ENCODE measurements around the gene GRAMD2A.

GRAMD2A gene

DNA sequence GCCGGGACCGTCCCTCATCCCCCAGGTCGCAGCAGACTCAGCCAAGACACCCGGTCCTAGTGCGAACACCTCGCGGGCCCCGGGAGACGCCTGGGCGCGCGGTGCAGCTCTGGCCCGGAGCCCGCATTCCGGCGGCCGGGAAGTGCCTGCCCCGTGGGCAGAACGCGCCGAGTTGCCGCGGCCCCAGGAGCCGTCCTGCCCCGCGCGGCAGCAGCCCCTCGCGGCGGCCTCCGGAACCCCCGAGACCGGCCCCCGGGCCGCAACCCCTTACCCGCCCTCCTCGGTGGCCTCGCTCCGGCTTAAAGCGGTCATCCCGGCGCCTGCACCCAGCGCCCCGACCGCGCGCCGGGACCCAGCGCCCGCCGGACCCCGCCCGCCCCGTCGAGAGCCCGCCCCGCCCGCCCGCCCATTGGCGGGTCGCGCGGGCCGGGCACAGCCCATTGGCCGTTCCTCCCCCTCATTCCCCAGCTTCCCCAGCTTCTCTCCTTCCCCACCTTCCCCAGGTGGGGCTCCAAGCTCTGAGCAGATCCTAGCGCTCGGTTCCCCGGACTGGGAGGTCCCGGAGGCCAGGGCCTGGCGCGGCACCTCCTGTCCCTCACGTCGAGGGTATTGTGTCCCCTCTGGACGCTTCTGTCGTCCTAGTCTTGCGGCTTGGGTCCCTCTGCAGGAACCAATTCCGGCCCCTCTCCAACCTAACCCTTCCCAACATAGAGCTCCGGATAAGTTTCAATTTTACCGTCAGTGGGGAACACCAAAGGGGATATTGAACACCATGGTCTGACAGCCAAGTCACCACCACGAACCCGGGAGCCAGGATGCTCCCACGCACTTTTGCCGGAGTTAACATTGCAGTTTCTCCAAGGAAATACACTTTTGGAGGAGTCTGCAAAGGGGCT, at the start of gene GRAMD2A:
GRAMD2A (minus strand) TSS at position 328 of the 896 bp plus-strand sequence.
- DNase-seq = no peak

DNA sequence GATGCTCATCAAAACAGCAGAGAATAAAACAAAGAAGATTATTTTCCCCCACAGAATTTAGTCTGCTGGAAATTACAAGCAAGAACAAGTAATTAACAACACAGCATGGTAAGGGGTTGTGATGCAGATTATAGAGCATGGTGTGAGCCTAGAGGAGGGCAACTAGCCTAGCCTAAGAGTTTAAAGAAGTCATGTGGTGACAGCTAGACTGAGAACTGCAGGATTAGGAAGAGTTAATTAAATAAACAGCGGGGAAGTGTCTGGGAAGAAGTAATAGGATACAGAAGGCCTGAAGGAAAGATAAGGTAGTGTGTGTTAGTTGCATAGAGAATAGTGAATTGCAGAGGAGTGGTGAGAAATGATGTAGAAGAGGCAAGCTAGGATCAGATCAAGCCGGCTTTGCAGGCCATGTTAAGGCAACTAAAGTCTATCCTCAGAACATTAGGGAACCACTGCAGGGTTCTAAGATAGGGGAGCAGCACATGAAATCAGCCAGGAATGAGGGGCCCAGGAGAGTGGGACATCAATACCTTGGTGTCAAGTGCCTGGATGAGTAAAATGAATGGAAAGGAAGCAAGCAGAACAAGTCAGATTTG, 45.3 kb upstream of the GRAMD2A start:
- DNase-seq = no peak

DNA sequence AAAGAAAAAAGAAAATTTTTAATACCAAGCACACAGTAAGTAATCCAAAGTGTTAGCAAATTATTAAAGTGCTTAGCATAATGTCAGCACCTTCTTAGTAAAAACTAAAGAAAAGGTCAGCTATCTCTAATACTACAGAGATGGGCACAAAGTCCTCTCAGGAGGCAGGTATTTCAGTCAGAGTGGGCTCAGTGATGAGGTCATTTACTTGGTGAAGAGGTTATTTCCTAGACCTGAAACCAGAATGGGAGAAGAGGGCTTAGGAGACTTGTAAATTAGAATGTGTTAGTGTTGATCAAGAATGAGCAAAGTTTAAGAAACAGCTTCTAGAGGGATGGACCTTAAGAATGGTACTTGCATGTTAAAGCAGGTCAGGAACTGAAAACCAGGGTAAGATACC, 42.1 kb upstream of the GRAMD2A start:
- no peak for DNase-seq

DNA sequence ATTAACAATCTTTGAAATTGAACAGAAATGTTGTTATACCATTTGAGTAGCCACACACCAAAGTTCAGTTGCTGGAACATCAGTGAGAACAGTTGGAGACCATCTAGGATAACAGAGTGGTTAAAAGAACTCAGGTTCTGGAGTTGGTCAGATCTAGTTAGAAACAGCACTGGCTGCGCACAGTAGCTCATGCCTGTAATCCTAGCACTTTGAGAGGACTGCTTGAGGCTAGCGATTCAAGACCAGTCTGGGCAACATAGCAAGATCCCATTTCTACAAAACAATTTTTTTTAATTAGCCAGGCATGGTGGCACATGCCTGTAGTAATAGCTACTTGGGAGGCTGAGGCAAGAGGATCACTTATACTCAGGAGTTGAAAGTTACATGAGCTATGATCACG, 41.0 kb upstream of the GRAMD2A start:
- DNase-seq = no peak

DNA sequence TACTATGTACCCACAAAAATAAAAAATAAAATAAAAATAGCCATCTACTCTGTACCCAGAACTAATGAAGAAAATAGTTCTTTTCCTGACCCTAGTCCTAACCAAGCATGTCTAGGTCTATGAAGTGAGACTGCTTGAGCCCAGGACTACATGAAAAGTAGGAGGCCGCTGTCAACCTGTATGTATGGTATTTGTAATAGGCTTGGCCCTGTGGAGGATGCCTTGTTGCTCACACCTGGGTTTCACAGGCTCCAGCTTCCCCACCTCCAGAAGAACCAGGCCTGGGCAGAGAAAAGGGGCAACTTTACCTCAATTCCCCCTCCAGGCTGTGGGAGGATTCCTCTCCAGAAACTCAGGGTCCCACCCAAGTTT, 40.3 kb upstream of the GRAMD2A start:
- no peak for DNase-seq

DNA sequence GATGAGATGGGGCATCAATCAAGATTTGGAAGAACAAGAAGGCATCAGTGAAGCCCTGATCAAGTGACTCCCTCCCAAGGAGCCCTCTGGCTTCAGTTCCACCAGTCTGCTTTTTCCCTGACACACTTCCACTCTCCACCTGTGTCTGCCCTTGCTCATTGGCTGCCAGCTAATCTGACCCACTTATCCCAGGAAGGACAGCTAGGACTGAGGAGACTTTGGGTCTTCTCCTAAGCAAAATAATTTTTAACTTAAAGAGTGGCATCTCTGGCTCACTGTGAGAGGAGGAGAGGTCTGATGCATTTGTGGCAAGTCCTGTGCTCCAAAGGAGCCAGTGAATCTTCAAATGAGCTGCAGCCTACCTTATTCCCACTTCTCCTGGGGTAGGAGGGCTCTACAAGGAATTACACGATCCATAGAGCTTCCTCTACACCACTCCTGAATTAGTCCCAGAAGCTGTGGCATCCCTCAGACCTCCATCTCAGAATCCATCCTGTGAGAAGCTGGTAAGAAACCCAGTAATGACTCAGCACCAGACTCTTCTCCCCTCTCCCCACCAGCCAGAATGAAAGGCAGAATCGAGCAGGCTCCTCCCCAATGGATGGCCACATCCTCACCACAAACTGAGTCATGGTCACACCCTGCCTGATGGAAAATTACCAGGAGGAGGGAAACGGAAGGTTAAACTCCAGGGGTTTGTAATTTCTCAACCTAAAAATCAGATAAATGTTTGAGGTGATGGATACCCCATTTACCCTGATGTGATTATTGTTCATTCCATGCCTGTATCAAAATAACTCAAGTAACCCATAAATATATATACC, 39.7 kb upstream of the GRAMD2A start:
- peak; percentile 44 for DNase-seq

DNA sequence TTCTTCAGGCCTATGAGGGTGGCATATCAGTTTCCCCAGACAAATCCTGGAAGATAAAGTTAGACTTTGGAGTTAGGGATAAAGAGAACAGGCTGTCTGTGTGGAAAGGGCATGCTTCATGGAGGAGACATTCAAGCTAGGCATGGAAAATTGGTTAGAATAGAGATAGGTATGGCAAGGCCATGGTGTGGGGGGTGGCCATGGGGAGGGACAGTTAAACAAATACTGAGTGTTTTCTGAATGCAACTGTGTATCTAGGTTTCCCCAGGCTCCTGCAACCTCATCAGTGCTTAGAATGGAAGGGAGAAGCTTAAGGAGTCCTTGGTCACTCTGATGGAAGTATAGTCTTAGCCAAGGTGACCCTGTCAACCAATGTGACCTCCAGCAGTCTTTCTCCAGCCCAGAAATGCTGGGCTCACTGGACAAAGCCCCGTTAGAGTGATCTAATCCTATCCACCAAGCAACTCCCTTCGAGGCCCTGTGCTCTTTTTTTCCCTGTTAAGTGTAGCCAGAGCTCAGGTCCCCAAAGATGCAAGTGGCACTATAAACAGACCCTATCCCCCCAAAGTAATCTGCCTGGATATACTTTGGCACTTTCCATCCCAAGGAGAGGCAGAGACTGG, 38.9 kb upstream of the GRAMD2A start:
- DNase-seq = no peak

DNA sequence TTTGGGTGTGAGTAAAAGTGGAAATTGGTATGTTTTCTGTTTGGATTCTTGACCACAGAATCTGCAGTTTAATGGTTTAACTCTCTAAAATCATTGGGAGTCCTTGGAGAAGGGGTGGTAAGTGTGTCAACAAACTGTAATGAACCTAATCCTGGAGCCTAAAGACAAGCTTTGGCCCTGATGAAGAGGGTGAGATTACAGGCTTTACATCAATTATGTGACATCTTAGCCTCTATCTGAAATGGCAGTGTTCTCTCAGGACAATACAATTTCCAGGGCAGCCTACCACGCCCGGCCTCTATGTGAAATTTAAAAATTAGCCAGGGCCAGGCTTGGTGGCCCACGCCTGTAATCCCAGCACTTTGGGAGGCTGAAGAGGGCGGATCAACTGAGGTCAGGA, 37.7 kb upstream of the GRAMD2A start:
- DNase-seq = no peak

DNA sequence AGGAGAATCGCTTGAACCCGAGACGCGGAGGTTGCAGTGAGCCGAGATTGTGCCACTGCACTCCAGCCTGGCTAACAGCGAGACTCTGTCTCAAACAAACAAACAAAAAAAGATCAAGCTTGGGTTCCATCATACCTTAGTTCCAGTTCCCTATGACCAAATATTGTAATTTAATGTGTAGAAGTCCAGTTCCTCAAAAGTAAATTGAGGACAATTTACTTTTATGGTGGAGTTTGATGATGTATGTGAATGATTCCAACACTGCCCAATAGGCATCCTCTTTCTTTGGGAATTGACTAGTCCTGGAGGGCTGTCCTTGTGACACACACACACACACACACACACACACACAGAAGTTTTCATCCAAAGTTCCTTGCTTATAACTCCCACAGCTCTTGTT, 36.2 kb upstream of the GRAMD2A start:
- no peak for DNase-seq

DNA sequence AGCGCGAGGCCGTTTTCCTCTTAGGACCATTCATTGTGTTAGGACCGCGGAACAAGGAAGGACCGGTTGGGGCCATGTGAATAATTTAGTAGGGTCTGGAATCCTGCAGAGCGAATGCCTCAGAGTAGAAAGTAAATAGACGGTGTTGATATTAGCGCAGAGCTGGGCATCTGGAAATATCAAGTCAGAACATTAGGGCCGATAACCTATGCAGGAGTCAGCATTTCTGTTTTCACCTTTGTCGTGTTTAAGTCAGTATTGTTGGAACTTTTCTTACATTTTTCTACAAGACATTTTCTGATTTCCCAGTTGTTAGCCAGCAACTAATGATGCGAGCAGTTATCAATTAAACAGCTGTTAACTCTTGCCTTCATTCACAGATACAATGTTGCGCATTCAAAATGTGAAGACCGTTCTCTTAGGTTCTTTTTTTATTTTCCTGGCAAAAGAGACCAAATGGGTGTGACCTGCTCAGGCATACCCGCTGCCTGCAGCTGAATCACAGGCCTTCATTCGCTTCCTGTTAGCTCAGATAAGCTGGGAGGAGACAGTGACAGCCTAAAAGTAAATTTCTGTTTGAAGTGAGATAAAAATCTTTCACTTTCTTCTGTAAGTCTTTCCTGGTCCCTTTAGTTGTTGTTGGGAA, 34.4 kb upstream of the GRAMD2A start:
- peak; percentile 75 for DNase-seq

DNA sequence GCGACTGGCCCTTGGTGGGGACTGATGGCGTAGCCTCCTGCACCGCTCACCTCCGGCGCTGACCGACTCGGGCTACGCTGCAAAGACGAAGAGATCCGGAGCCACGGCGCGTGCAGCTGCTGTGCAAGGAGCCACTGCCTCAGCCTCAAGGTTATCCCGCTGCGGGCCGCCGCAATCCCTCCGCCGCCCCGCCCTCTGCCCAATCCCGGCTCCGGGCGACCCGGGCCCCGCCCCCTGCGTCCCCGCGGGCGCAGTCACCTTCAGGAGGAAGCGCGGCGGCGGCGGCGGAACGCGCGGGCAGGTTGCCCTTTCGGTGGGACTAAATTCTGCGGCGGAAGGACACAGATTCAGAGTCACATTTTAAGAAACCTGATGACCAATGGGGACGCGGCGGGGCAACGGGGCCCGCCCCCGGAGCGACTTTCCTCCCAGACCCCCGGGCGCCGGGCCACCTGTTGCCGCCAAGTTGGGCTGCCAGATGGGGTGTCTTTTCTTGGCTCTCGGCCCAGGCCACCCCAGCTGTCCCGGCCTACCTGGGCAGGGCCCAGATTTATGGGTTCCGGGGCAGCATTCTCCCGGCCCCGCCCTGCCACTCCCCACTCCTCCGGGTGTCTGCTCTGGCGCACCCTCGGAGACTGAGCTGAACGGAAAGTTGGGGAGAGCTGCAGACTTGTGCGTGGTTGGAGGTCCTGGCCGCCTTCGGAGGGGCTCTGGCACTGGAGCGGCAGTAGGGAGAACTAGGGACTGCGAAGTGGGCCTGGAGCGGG, 33.7 kb upstream of the GRAMD2A start, which contains the start of gene PKM:
PKM (minus strand) TSS at position 125 of the 767 bp plus-strand sequence. CDS start 12,093 bp downstream, outside the sequence.
- peak; percentile 94 for DNase-seq

DNA sequence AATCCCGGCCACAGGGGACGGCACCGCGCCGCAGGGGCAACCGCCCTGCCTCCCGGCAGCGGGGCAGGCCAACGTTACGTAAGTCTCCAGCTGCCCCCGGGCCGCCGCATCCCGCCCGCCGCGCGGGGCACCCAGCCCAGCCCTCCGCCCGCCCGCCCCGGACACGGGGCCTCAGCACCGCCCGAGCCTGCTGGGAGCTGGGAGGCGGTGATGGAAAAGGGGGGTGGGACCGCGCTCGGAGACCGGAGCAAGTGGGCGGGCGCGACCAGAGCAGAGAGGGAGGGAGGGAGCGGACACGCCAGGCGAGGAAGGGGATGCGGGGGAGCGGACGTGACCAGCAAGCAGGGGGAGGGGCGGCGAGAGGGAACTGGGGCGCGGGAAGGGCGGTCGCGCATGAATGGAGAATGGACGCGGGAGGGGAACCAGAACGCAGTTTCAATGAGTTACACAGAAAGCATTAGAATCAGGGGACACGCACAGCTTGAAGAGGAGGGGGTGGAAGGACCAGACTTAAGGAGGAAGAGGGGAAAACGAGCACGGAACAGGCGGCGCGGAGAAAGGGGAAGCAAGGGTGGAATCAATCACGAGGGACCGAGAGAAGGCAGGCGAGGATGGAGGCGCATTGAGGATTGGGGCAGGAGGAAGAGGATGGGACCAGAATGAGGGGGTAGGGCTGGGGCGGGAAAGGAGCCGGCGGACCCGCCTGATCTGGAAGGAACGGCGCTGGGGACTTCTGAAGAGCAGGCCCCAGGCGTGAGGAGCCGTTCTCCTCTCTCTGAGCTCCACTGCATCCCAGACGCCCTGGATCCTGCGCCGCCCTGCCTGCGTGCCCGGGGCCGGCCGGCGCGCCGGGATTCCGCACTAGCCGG, 32.8 kb upstream of the GRAMD2A start:
- peak; percentile 70 for DNase-seq

DNA sequence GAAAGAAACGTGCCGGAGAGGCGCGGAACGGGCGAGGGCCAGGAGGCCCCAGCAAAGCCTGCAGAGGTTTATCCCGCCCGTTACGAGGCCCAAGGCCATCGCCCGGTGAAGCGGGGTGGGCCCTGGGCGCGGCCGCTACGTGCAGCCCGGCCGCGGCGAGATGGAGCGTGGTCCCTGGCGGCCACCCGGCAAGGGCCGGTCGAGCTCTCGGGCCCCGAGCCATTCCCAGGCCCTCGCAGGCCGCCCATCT, 32.3 kb upstream of the GRAMD2A start:
- DNase-seq = no peak

DNA sequence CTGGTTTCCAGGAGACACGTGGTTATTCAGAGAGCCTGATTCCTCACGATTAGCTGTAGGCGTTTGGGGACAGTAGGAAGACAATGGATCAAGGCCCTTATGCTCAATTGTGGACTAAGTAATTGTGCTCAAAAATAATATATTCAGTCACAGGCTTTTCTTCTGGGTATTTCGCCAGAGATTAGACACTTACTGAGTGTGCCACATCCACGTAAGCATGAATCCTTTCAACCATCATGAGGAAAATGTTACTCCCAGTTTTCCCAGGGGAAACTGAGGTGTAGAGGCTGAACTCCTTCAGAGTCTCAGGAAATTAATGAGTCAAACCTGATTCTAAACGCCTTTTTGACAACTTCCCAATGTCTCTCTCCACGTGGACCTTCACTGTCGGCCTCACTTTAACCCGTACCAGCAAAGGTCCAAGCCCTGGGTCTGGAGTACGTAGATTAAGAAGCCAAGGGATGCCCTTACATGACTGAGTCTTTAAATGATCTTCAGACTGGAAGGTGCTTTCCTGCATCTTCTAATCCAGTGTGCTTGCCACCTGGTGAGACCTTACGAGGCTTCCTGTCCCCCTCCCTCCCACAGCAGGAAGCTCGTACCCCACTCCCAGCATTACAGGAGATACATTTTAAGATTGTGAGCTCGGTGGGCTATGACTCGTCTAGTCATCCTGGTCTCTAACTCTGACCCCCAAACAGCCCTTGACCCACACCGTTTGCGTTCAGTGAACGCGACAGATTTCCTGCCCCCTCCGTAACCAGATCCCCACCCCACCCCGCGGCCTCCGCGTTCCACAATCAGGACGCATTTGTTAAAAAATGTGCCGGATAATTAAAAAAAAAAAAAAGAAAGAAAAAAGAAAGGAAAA, 31.7 kb upstream of the GRAMD2A start:
- DNase-seq = peak; percentile 66

DNA sequence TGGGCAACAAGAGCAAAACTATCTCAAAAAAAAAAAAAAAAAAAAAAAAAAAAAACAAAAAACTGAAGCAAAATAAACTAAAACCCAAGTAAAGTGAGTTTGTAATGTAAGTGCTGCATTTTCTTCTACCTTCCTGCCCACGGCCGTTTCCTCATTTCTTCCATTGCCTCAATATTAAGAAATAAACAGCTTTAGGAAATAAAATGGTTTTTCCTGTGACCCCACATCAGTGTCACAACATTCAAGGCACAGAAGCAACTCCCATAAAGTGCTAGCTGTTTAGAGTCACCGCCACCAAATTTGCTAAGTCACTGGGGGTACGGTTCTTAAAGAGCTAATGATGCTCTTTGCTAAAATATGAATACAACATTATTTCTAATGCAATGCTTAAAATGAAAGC, 30.1 kb upstream of the GRAMD2A start:
- DNase-seq = peak; percentile 22

DNA sequence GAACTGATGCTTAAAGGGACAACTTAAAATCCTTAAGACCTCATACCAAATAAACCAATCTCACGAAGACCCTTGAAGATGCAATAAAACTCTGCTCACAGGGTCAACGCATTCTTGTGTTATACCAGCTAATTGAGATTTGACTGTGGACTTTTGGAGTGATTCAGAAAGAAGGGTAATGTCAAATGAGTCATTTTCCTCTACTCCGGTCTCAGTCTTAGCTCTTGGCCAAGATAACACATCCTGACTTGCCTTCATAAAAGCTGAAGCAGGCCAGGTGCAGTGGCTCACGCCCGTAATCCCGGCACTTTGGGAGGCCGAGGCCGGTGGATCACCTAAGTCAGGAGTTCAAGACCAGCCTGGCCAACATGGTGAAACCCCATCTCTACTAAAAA, 29.6 kb upstream of the GRAMD2A start:
- peak; percentile 31 for DNase-seq

DNA sequence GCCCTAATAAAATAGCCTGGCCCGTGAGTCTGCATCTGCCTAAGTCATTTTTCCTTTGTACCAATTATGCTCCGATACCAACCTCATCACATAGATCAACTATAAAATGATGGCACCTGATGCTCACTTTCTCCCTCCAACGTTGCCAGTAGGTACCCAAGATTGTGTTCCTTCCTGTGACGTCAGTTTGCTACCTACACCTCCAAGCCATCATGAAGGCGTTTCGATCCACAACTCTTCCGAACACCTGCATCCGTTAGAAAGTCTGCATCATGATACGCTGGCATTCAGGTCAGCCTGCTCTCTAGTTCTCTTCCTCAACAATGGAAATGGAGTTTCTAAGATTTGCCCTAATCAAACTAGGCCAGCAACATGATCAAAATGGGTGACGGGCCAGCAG, 25.7 kb upstream of the GRAMD2A start:
- no peak for DNase-seq

DNA sequence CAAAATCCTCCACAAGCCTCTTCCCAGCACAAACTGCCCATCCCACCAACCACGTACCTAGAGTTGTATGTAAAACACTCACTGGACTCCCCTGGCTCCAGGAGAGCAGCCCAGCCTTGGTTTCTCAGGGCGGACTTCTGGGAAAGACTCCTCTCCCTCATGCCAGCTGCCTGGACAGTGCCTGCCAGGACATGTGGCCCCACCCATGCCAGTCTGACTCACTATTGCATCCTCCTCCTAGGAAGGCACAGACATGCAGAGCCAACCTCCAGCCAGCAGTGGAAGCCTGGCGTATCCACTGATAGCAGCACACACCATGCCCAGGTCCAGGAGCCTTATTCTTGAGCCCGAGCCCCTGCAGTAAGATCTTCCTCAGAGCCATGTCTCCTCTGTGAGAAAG, 24.8 kb upstream of the GRAMD2A start:
- no peak for DNase-seq

DNA sequence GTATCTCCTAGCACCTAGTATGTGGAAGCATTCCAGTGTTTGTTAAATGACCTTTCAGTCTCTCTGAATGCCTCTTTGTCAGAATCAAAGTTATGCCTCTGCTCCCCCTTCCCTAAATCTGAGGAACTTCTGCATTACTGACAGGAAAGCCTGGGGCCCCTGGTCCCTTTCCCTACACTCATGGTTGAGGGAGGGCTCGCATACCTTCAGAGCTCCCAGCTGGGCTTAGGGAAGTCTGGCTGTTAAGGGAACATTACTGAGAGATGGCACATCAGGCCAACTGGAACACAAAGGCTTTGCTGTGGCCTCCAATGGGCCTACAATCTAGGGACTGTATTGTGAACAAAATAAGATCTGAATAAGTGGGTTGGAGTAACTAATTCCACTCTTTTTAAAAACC, 23.1 kb upstream of the GRAMD2A start:
- DNase-seq = no peak

DNA sequence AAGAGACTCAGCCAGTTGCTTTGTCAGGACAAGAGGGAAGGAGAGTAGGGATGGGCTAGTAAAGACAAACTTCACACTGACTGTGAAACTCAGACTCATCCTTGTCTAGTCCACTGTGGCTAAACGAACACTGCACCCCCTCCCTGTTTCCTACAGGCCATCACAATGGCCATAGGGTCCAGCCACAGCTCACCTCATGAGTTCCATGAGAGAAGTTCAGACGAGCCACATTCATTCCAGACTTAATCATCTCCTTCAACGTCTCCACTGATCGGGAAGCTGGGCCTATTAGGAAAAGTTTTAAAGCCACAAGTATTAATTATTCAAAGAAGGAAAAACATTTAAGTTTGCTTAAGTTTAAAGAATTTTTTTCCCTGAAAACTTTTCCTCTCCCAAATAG, 19.6 kb upstream of the GRAMD2A start:
- DNase-seq = no peak

Data from CD4-positive, alpha-beta T cell treated with Interleukin-21 for 1 hour (primary cell).